Lung (tissue), 16 donors: ENCODE measurements around the gene ADCY1. TPM values are rescaled to one million over a fixed set of nuclear protein-coding genes. Genes with fewer than 3 reads are reported as not detected.
A peak's percentile ranks its signal among the peaks of the same experiment; 100 is the strongest.

Source experiments
- ATAC-seq: fragments of 200-7000 bp; cut with Tn5 transposase; one replicate; pipeline ENCODE4 v1.9.1; 2020; ENCODE audit warnings: moderate number of reproducible peaks; ENCODE audit not compliant: insufficient read depth, low FRiP score
- DNase-seq, 3 donors: peaks; one replicate each; pipeline ENCODE4 v3.0.0-alpha.2; 2013 to 2017
- H3K27ac ChIP-seq, 2 donors: one replicate each; pipeline ENCODE4 v1.5.1; 2013; ENCODE audit warnings: mild to moderate bottlenecking in 2 of 2, moderate library complexity in 2 of 2, control low read depth in 1 of 2, inconsistent platforms in 1 of 2, low read depth in 1 of 2, low read length in 1 of 2
- H3K27me3 ChIP-seq, 3 donors: one replicate each; pipeline ENCODE4 v1.5.1; 2013; ENCODE audit warnings: low read length in 2 of 3; ENCODE audit not compliant: control insufficient read depth in 3 of 3, insufficient read depth in 3 of 3
- H3K36me3 ChIP-seq, 4 donors: one replicate each; pipeline ENCODE4 v1.5.1; 2013; ENCODE audit warnings: low read length in 4 of 4, mild to moderate bottlenecking in 1 of 4, moderate library complexity in 1 of 4; ENCODE audit not compliant: control insufficient read depth in 4 of 4, insufficient read depth in 4 of 4
- H3K4me1 ChIP-seq, 5 donors: one replicate each; pipeline ENCODE4 v1.5.1; 2013; ENCODE audit warnings: low read length in 5 of 5, mild to moderate bottlenecking in 2 of 5, moderate library complexity in 1 of 5; ENCODE audit not compliant: control insufficient read depth in 5 of 5, insufficient read depth in 5 of 5
- H3K4me3 ChIP-seq: one replicate; pipeline ENCODE4 v1.5.1; 2013; ENCODE audit warnings: mild to moderate bottlenecking, control low read depth, moderate library complexity
- H3K9ac ChIP-seq, 2 donors: one replicate each; pipeline ENCODE4 v1.5.1; 2013; ENCODE audit warnings: low read length in 2 of 2, control low read depth in 1 of 2; ENCODE audit not compliant: insufficient read depth in 1 of 2
- H3K9me3 ChIP-seq, 4 donors: one replicate each; pipeline ENCODE4 v1.5.1; 2013; ENCODE audit warnings: low read length in 3 of 4, mild to moderate bottlenecking in 1 of 4, moderate library complexity in 1 of 4; ENCODE audit not compliant: control insufficient read depth in 4 of 4, insufficient read depth in 3 of 4
- WGBS, 2 donors: extraction: QIAGEN DNeasy Blood & Tissue Kit; methylation state at CpG; one replicate each; pipeline ENCODE4 v1.1.7; 2013; 5-methylcytosine and 5-hydroxymethylcytosine counted together
- long read RNA-seq, 5 donors: transcript quantifications; one replicate each; lab custom pipeline, GENCODE V29; 2026
- polyA plus RNA-seq, 2 donors: library from polyadenylated mRNA; stranded (reverse); fragments of 200-250 nt; gene quantifications; one replicate each; pipeline ENCODE4 v1.2.1, GENCODE V29; 2013
- total RNA-seq, 2 donors: library from RNA; depleted of rRNA in 1 of 2; stranded (reverse); fragments of >200 nt in 1 of 2; gene quantifications; one replicate each; pipeline ENCODE4 v1.2.1, GENCODE V29; 2014 to 2021
- TF ChIP-seq, protein P1 (sequence below): IDR thresholded peaks from 2 replicates; pipeline ENCODE4 v1.5.1; 2012; ENCODE audit warnings: mild to moderate bottlenecking; ENCODE audit errors: control extremely low read depth, extremely low read depth
- donor health status: control.
- donor health status: control.
- donor health status: Bipolar disorder and iron deficiency.
- donor health status: healthy.
- donor health status: DM: yes; HTN: yes; CAD: no.

Gene ADCY1
- 1 to 10 TPM in 1 of 2 donors, under 1 TPM in 1; 0.34 to 1.8 TPM for total RNA-seq
- polyA plus RNA-seq: under 1 TPM; 0.14 to 0.22 TPM
- long read RNA-seq, donor 1: 0 reads
- long read RNA-seq, donor 2: 0 reads
- long read RNA-seq, donor 3: 0 reads
- long read RNA-seq, donor 4: 0 reads
- long read RNA-seq, donor 5: 0 reads

GRCh38 chr7:45573661-45574415 lies at the start of gene ADCY1:
ADCY1 (plus strand) TSS chr7:45574368; CDS start chr7:45574544, 176 bp downstream.
- no peaks in the 10 kb centered on the region for H3K9me3 ChIP-seq
- ATAC-seq (no peak), DNase-seq (peak; percentile 37 to 40 (median 38))
- H3K4me3 ChIP-seq: peak within 1 kb of the TSS; percentile 25
- WGBS, 2 donors: 6 to 8% methylated on average over 66 to 73 of the region's 74 CpGs
- H3K4me1 ChIP-seq: peaks cover 0 to 12% (median 5%) of the 10 kb centered on the region in 5 donors
- no peak within 1 kb of the TSS for H3K27ac ChIP-seq
- H3K27me3 ChIP-seq: peaks cover 3 to 54% (median 32%) of the 10 kb centered on the region in 3 donors
- no peak within 1 kb of the TSS for H3K9ac ChIP-seq
- no peaks in the 10 kb centered on the region for H3K36me3 ChIP-seq
- TF ChIP-seq, protein P1, sequence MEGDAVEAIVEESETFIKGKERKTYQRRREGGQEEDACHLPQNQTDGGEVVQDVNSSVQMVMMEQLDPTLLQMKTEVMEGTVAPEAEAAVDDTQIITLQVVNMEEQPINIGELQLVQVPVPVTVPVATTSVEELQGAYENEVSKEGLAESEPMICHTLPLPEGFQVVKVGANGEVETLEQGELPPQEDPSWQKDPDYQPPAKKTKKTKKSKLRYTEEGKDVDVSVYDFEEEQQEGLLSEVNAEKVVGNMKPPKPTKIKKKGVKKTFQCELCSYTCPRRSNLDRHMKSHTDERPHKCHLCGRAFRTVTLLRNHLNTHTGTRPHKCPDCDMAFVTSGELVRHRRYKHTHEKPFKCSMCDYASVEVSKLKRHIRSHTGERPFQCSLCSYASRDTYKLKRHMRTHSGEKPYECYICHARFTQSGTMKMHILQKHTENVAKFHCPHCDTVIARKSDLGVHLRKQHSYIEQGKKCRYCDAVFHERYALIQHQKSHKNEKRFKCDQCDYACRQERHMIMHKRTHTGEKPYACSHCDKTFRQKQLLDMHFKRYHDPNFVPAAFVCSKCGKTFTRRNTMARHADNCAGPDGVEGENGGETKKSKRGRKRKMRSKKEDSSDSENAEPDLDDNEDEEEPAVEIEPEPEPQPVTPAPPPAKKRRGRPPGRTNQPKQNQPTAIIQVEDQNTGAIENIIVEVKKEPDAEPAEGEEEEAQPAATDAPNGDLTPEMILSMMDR: no peak

DNA sequence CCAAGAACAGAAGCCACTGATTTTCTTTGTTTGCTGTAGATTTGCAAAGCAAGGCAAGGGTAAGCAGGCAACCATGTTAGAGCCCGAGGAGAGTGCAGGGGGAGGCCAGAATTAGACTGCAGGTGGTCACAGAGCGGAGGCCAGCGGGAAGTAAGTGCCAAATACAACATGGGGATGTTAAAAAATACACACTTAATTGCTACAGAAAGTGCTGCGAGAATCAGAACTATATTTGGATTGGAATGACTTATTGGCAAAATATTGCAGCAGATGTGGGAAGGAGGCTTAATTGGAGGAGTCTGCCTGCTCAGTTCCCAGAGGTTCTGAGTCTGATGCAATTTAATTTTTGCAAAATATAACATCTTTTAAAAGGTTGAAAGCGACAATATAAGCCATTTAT lies 49.7 kb upstream of the ADCY1 start:
- TF ChIP-seq, protein P1: no peak
- ATAC-seq: no peak
- no peak for DNase-seq
- H3K4me3 ChIP-seq: no peak overlapping the region
- no peaks in the 10 kb centered on the region for H3K36me3 ChIP-seq
- no peak overlapping the region for H3K9ac ChIP-seq
- WGBS, 2 donors: 69 to 80% methylated on average over 5 of the region's 5 CpGs
- H3K4me1 ChIP-seq: no peaks in the 10 kb centered on the region
- no peak overlapping the region for H3K27ac ChIP-seq
- no peaks in the 10 kb centered on the region for H3K27me3 ChIP-seq
- peaks cover 0 to 4% (median 0%) of the 10 kb centered on the region in 4 donors for H3K9me3 ChIP-seq

- H3K9ac ChIP-seq: no peak overlapping the region
- H3K9me3 ChIP-seq: peaks cover 0 to 4% (median 0%) of the 10 kb centered on the region in 4 donors
- no peaks in the 10 kb centered on the region for H3K4me1 ChIP-seq
- TF ChIP-seq, protein P1: no peak
- no peaks in the 10 kb centered on the region for H3K36me3 ChIP-seq
- no peak overlapping the region for H3K27ac ChIP-seq
- no peak for ATAC-seq
- no peak overlapping the region for H3K4me3 ChIP-seq
- no peaks in the 10 kb centered on the region for H3K27me3 ChIP-seq
- DNase-seq: no peak
These were observed 49.1 kb upstream of the ADCY1 start for GRCh38 chr7:45525057-45525456.
